Left lobe of liver (tissue), 2 donors: ENCODE results near the gene PTPN13. TPM values are rescaled to one million over a fixed set of nuclear protein-coding genes. Genes with fewer than 3 reads are reported as not detected.

Experiments used
- ATAC-seq: fragments of 200-7000 bp; cut with Tn5 transposase; one replicate; pipeline ENCODE4 v1.9.1; 2020; ENCODE audit warnings: mild to moderate bottlenecking, moderate library complexity
- DNase-seq: peaks from one replicate; pipeline ENCODE4 v3.0.0-alpha.2; 2020; ENCODE audit warnings: low spot score
- total RNA-seq: library from RNA; stranded (reverse); gene quantifications from one replicate; pipeline ENCODE4 v1.2.1, GENCODE V29; 2021
- donor health status: DM: no; HTN: no; CAD: no; lungs with moderate emphysema.
- donor health status: DM: no; HTN: yes; CAD: no.

PTPN13 gene
- total RNA-seq, 1 donor from 2014 or later, result 1.4 TPM

- DNase-seq (no peak), ATAC-seq (no peak)
Measured at GRCh38 chr4:86848732-86849619, 254.9 kb downstream of the PTPN13 start, which contains the start of gene SLC10A6. Gene SLC10A6 (minus strand): TSS chr4:86849384. CDS start chr4:86849115, 269 bp downstream.

- DNase-seq, result no peak
- no peak for ATAC-seq
Measured at GRCh38 chr4:86853209-86853608, 259.1 kb downstream of the PTPN13 start.

- no peak for ATAC-seq
- DNase-seq, result no peak
Measured at GRCh38 chr4:86855572-86855971, 261.5 kb downstream of the PTPN13 start.

- DNase-seq, result no peak
- ATAC-seq, result no peak
Measured at GRCh38 chr4:86856896-86857295, 262.8 kb downstream of the PTPN13 start.

GRCh38 chr4:86857341-86858052 lies 263.4 kb downstream of the PTPN13 start:
- DNase-seq (no peak), ATAC-seq (no peak)

Other genes starting within 250 kb of the PTPN13 start
- gene MAPK10, start 234.3 kb upstream of the PTPN13 start, total RNA-seq, result 2.4 TPM